IPS DF 4.7 (cell line): ENCODE data around the gene SPDYE4.

Experiments used
- DNase-seq: peaks from one replicate; pipeline ENCODE4 v3.0.0-alpha.2; 2013; ENCODE audit warnings: low spot score; ENCODE audit errors: extremely low read depth

SPDYE4 gene

DNA sequence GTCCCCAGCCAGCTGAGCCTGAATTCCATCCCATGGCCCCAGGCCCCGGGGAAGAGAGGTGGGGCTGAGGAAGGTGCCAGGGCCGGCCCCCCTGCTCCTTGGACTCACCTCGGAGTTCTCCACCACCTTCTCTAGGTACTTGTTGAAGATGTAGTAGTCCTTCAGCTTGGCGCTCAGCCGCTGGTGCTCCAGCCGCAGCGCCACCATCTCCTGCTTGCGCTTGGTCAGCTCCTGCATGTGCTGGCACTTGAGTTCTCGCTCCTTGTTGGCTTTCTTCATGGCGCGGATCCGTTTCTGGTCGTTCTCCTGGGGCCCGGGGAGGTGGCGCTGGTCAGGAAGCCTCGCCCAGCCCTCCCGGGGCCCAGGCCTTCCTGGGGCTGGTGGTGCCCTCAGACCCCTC, 17.0 kb downstream of the SPDYE4 start:
- no peak for DNase-seq

DNA sequence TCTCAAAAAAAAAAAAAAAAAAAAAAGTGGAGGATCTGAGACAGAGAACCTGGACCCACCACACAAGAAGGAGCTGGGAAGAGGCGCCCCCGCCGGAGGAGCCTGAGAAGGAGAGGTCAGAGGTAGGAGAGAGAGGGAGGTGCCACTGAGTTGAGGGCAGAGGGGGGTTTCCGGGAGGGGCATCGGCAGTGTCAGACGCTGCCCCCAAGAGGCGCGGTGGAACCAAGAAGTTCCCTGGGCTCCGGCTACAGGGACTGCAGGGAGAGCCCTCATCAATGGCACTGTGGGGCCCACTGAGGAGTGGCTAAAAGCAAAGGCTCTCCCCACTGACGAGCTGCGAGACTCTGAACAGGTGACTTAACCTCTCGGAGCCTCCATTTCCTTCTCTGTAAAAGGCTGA, 17.9 kb downstream of the SPDYE4 start:
- DNase-seq, result no peak

DNA sequence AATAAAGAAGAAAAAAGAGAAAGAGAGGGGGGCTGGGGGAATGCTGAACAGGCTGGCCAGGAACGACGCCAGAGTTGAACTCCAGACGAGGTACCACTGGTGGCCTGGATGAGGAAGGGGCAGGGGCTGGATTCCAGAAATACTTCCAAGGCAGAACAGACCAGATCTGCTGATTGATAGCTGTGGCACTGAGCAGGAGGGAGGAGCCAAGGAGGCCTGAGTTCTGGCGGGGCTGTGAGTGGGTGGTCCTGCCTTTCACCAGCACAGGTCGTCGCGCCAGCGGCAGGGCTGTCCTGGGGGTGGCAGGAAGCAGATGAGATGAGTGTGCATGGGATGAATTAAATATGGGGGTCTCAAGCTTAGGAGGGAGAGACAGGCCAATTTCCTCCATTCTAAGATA, 19.2 kb downstream of the SPDYE4 start:
- peak; percentile 30 for DNase-seq

- DNase-seq, result no peak
These were observed 21.6 kb downstream of the SPDYE4 start for GRCh38 chr17:8736796-8737195.

GRCh38 chr17:8736362-8736761, 22.0 kb downstream of the SPDYE4 start:
- DNase-seq, result no peak

- DNase-seq, result no peak
These were observed 22.9 kb downstream of the SPDYE4 start for GRCh38 chr17:8735336-8735939.

DNA sequence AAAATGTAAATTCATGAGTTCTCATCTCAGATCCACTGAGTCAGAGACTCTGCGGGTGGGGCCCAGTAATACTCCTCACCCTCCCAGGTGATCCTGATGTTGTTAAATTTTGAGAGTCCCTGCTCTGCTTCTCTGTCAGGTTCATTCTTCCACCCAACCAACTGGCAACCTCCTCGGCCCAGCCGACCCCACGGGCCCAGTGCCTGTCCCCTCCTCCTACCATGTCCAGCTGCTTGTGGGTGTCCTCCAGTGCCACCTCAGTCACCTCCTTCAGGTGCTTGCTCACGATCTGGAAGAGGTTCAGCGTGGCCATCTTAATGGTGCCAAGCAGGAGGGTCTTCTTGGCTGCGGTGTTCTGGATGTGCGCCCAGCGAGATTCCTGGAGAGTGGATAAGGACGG, 23.5 kb downstream of the SPDYE4 start:
- no peak for DNase-seq

DNA sequence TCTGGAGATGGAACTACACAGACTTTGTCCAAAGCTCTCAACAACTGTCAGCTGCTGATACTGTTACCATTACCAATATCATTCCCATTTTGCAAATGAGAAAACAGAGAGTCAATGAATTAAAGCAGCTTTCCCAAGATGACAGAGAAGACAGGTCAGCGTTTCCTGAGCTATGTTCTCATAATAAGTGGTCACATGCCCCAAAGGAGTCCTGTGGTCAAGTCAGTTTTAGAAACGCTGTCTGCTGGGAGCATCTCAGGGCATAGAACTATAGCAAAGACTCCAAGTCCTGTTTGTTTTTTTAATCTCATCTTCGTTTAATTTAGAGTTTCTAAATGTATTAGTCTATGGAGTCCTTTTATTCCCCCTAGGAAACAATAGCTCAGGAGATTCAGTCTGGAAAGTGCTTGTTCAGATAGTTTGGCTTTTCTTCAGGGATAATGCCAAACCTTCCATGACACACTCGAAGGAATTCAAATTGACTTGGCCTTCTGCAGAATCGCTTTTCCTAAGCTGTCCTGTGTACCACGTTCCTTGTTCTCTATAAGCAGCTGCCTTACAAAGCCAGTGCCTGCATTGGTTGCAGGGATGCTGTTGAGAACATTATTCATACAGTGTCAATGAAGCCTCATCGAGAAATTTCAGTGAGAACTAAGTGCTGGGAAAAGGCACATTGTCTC, 25.8 kb downstream of the SPDYE4 start:
- no peak for DNase-seq

- no peak for DNase-seq
These were observed 28.5 kb downstream of the SPDYE4 start for GRCh38 chr17:8729860-8730259.

DNA sequence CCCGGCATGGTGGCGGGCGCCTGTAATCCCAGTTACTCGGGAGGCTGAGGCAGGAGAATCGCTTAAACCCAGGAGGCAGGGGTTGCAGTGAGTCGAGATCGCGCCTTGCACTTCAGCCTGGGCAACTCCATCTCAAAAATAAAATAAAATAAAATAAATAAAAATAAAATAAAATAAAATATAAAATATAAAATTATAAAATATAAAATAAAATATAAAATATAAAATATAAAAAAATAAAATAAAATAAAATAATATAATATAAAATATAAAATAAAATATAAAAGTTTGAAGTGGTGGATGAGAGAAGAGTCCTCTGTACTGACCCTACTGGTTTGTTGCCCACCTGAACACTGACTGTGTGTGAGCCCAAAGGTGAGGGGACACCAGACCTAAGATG, 28.9 kb downstream of the SPDYE4 start:
- DNase-seq, result no peak

DNA sequence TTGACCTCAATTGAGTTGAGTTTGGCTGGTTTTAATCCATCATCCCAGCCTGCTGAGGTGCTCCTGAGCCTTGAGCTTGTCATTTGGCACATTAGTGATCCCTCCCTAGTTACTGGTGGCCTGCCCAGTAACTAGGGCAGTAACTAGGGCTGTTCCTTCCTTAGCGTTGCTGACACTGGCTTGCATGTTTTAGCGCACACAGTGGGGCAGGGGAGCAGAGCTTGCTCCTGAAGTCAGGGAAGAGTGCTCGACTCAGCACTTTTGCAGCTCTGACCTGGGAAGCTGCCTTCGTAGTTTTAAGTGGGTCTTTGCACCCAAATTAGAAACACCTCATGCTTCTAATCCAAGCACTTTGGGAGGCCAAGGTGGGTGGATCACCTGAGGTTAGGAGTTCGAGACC, 29.4 kb downstream of the SPDYE4 start:
- DNase-seq, result no peak

GRCh38 chr17:8728251-8728938, 30.0 kb downstream of the SPDYE4 start:
- DNase-seq, result no peak

GRCh38 chr17:8726941-8727555, 31.3 kb downstream of the SPDYE4 start:
- no peak for DNase-seq

GRCh38 chr17:8725881-8726876, 32.2 kb downstream of the SPDYE4 start:
- no peak for DNase-seq

DNA sequence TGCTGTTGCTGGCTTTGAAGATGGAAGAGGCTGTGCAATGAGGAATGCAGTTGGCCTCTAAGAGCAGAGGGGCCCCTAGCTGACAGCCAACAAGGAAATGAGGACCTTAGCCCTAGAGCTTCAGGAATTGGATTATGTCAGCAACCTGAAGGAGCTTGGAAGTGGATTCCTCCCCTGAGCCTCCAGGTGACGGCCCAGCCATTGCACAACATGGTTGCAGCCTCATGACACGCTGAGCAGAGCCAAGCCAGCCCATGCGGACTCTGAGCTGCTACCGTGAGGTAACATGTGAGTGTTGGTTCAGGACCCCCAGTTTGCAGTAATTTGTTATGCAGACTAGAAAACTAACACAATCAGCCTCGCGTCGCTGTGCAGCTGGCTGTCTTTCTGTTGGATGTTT, 33.9 kb downstream of the SPDYE4 start:
- no peak for DNase-seq

- no peak for DNase-seq
These were observed 37.8 kb downstream of the SPDYE4 start for GRCh38 chr17:8720596-8720995.

GRCh38 chr17:8719291-8720246, 38.8 kb downstream of the SPDYE4 start:
- no peak for DNase-seq

DNA sequence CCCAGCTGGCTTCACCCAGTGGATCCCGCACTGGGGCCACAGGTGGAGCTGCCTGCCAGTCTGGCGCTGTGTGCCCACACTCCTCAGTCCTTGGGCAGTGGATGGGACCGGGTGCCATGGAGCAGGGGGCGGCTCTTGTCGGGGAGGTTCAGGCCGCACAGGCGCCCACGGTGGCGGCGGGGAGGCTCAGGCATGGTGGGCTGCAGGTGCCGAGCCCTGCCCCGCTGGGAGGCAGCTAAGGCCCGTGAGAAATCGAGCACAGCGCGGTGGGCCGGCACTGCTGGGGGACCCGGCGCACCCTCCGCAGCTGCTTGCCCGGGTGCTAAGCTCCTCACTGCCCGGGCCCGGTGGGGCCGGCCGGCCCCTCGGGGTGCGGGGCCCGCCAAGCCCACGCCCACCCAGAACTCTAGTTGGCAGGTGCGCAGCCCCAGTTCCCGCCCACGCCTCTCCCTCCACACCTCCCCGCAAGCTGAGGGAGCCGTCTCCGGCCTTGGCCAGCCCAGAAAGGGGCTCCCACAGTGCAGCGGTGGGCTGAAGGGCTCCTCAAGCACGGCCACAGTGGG, 40.3 kb downstream of the SPDYE4 start:
- DNase-seq, result no peak

DNA sequence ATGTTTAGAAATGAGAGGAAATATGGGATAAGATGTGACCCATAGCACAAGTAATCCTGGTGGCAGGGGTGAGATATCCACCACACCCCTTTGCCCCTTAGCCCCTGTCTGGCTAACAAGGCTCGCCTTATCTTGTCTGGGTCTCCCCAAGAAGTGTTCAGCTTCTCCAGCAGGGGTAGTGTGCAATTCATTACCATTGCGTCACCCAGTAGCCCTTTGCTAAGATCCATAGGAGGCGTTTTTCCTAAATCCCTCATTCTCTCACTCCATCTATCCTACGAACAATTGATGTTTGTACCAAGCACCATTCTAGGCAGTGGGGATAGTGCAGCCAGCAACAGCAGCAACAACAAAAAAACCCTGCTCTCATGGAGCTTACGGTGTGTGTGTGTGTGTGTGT, 44.5 kb downstream of the SPDYE4 start:
- no peak for DNase-seq

- DNase-seq, result no peak
These were observed 45.0 kb downstream of the SPDYE4 start for GRCh38 chr17:8713315-8713714.
